Uterus (tissue), 4 donors: ENCODE data around the gene GUCD1. TPM values are rescaled to one million over a fixed set of nuclear protein-coding genes. Genes with fewer than 3 reads are reported as not detected.

ENCODE experiments used
- DNase-seq, 2 donors: peaks; one replicate each; pipeline ENCODE4 v3.0.0-alpha.2; 2019 to 2020
- H3K27ac ChIP-seq, 2 donors: fragments of 200-600 bp; sonication (generic); 1 replicate in 1 of 2; 2 replicates in 1 of 2; pipeline ENCODE4 v1.5.1; 2016 to 2018
- H3K27me3 ChIP-seq, 2 donors: fragments of 200-600 bp; sonication (generic); one replicate each; pipeline ENCODE4 v1.5.1; 2018 to 2019; ENCODE audit warnings: control low read depth in 1 of 2
- H3K36me3 ChIP-seq, 2 donors: fragments of 200-600 bp; sonication (generic); one replicate each; pipeline ENCODE4 v1.5.1; 2019; ENCODE audit warnings: control low read depth in 1 of 2
- H3K4me1 ChIP-seq, 2 donors: fragments of 200-600 bp; sonication (generic); one replicate each; pipeline ENCODE4 v1.5.1; 2018 to 2019; ENCODE audit warnings: control low read depth in 1 of 2
- H3K4me3 ChIP-seq, 2 donors: fragments of 200-600 bp; sonication (generic); 1 replicate in 1 of 2; 2 replicates in 1 of 2; pipeline ENCODE4 v1.5.1; 2018 to 2019; ENCODE audit warnings: mild to moderate bottlenecking in 1 of 2
- H3K9me3 ChIP-seq, 2 donors: fragments of 200-600 bp; sonication (generic); one replicate each; pipeline ENCODE4 v1.5.1; 2019; ENCODE audit warnings: control low read depth in 1 of 2
- POLR2A ChIP-seq, 2 donors: fragments of 450-650 bp; IDR thresholded peaks; one replicate each; pipeline ENCODE4 v1.6.1; 2016; ENCODE audit warnings: antibody characterized with exemption in 2 of 2, mild to moderate bottlenecking in 1 of 2, moderate library complexity in 1 of 2
- intact Hi-C: fragments of 100-400 bp; cut with DNase I; formaldehyde crosslinking; loops from one replicate; pipeline ENCODE4 v1.15.1; 2023; ENCODE audit warnings: low total_unique reads
- total RNA-seq, 4 donors: library from RNA; depleted of rRNA in 3 of 4; stranded (reverse); fragments of >200 nt in 3 of 4; gene quantifications; one replicate each; pipeline versions ENCODE4 v1.1.0 to v1.2.4, GENCODE V29; 2014 to 2023
- TF ChIP-seq, protein P1 (sequence below), 4 experiments: fragments of 200-600 bp in 2 of 4; fragments of 450-650 bp in 2 of 4; sonication (generic) in 2 of 4; IDR thresholded peaks; one replicate each; pipeline ENCODE4 v1.5.1; 2016 to 2019; ENCODE audit warnings: antibody characterized with exemption in 4 of 4, mild to moderate bottlenecking in 2 of 4, moderate library complexity in 1 of 4
- donor health status: DM: yes; HTN: yes; CAD: no.

The GUCD1 gene
- total RNA-seq, 4 donors from 2014 or later: 26.4 to 68.2 (median 44.9) TPM

DNA sequence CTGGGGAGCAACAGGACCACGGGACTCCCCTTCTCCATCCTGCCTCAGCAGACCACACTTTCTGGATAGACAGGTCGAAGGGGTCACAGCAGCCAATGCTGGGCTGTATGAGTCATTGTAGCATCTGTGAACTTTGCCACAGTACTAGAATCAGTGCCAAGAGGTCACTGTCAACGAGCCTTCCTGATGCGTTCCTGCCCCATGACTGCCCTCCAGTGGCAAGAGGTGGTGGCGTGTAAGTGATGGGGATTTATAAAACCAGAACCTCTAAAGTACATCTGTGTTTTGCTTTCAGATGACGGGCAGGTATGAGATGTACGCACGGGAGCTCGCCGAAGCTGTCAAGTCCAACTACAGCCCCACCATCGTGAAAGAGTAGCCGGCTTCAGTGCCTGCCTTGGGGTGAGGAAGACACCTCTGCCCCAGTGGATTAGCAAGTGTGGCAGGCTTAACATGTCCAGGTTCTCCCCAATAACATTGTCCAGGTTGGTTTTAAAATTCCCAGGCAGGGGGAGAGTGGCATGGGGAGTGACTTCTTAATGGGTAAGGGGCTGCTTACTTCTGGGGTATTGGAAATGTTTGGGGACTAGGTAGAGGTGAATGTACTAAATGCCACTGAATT is 29.4 kb downstream of the GUCD1 start:
- no peaks in the 10 kb centered on the region for H3K9me3 ChIP-seq
- no peak overlapping the region for H3K4me3 ChIP-seq
- no peaks in the 10 kb centered on the region for H3K4me1 ChIP-seq
- no peaks in the 10 kb centered on the region for H3K27me3 ChIP-seq
- no peaks in the 10 kb centered on the region for H3K36me3 ChIP-seq
- peak; percentile 69 to 72 for DNase-seq
- TF ChIP-seq POLR2A (IDR thresholded peaks at IDR 0.05): no peak
- TF ChIP-seq, protein P1, sequence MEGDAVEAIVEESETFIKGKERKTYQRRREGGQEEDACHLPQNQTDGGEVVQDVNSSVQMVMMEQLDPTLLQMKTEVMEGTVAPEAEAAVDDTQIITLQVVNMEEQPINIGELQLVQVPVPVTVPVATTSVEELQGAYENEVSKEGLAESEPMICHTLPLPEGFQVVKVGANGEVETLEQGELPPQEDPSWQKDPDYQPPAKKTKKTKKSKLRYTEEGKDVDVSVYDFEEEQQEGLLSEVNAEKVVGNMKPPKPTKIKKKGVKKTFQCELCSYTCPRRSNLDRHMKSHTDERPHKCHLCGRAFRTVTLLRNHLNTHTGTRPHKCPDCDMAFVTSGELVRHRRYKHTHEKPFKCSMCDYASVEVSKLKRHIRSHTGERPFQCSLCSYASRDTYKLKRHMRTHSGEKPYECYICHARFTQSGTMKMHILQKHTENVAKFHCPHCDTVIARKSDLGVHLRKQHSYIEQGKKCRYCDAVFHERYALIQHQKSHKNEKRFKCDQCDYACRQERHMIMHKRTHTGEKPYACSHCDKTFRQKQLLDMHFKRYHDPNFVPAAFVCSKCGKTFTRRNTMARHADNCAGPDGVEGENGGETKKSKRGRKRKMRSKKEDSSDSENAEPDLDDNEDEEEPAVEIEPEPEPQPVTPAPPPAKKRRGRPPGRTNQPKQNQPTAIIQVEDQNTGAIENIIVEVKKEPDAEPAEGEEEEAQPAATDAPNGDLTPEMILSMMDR (IDR thresholded peaks at IDR 0.05): peak; percentile 55 to 73 (median 69)
- intact Hi-C loops: no loop called here
- no peak overlapping the region for H3K27ac ChIP-seq

DNA sequence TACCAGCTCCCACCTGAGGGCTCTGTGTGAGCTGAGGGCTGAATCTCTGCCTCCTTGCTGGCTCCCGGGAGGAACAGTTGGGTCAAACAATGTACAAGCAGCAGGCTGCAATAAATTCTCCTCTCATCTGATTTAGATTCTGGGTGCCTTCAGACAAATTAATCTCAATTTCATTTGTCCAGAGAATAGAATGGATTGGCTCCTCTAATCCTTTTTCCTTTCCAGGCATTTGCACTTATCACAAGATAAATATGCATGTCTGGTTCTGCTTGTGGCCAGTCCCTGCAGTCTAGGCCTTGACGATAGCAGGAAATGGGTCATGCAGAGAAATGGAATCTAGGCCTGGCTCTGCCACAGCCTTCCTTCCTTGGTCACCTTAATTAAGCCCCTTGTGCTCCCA is 31.1 kb downstream of the GUCD1 start:
- intact Hi-C loops: no loop called here
- no peaks in the 10 kb centered on the region for H3K36me3 ChIP-seq

DNA sequence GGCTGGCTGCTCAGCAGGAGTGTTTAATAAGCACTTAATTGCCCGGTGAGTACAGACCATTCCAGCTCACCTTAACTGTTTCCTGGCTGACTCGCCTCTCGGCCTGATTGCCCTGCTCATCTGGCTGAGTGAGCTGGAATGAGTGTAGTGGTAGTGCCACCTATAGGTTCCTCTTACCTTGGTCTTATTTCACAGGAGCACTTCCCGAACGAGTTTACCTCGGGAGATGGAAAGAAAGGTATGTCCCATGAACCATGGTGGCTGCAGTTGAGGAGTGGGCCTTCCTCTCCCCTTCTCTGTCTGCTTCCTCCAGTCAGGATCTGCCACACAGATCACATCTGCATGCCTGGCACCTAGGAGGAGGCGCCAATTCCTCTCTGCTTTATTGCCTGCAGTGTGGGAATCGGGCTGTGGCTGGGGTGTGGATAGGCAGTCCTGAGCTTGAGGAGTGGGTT is 33.1 kb downstream of the GUCD1 start:
- intact Hi-C loops: no loop called here
- H3K4me1 ChIP-seq: no peaks in the 10 kb centered on the region
- no peak overlapping the region for H3K27ac ChIP-seq
- no peak overlapping the region for H3K4me3 ChIP-seq
- no peaks in the 10 kb centered on the region for H3K27me3 ChIP-seq
- no peak for TF ChIP-seq POLR2A (IDR thresholded peaks at IDR 0.05)
- TF ChIP-seq, protein P1 (IDR thresholded peaks at IDR 0.05): peak in 3 of 4 experiments; percentile 4 to 31 (median 29)
- H3K9me3 ChIP-seq: no peaks in the 10 kb centered on the region
- DNase-seq: no peak
- no peaks in the 10 kb centered on the region for H3K36me3 ChIP-seq

More for the DNA sequence above, 31.1 kb downstream of the GUCD1 start:
- TF ChIP-seq, protein P1 (IDR thresholded peaks at IDR 0.05): no peak
- no peak for TF ChIP-seq POLR2A (IDR thresholded peaks at IDR 0.05)
- no peak for DNase-seq
- Histone ChIP-seq H3K9me3 (no peaks in the 10 kb centered on the region), H3K4me3 (no peak overlapping the region), H3K4me1 (no peaks in the 10 kb centered on the region), H3K27ac (no peak overlapping the region), H3K27me3 (no peaks in the 10 kb centered on the region)

DNA sequence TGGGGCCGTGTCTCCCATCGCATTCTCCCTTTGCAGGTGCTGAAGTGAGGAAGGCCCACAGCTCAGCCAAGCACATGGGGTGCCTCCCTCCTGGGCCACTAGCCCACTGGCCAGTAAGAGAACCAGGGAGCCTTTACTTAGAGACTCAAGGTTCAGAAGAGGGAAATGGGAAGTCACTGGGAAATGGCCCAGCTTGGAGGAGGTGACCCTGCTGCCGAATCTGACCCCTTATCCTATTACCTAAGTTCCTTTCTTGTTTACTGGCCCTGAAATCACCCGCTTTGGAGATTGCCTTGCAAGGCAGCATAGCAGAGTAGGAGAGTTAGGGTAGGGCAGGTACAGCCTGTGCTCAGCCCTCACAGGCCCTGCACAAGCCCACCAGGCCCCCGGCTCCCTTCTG is 35.4 kb downstream of the GUCD1 start:
- H3K9me3 ChIP-seq: no peaks in the 10 kb centered on the region
- intact Hi-C loops: no loop called here
- no peaks in the 10 kb centered on the region for H3K27me3 ChIP-seq
- no peaks in the 10 kb centered on the region for H3K4me1 ChIP-seq
- no peaks in the 10 kb centered on the region for H3K36me3 ChIP-seq
- no peak overlapping the region for H3K27ac ChIP-seq
- TF ChIP-seq, protein P1 (IDR thresholded peaks at IDR 0.05): no peak
- TF ChIP-seq POLR2A (IDR thresholded peaks at IDR 0.05): no peak
- no peak overlapping the region for H3K4me3 ChIP-seq
- no peak for DNase-seq

DNA sequence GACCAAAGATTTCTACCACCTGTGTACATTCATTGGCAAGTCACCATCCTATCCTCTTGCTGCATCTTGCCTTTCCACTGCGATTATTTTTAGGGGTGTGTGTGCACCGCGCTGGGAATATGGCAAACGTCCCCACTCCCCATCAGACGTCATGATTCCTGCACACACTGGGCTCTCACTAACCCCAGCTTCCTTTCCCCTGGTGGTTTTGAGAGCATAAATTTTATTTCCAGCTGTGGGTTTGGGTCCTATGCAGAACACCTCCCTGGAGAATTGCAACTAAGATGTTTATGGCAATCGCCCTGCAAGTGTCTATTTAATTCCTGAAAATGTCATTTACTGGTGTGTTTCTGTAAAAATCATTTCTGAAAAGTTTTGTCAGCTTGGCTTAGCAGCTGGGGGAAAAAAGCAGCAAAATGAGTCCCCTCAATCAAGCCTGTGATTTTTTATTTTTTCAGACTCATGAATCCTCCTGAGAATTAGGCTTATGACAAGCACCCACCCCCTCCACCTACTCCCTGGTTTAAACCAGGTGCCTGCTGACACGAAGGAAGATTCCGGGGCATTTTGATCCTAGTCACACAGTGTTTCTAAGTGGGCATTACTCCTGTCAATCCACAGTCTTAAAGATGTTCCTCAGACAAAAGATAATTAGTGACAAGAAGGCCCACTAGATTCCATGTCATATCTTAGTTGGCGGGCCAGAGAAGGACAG is 36.0 kb downstream of the GUCD1 start:
- no peak overlapping the region for H3K27ac ChIP-seq
- intact Hi-C loops: no loop called here
- H3K4me1 ChIP-seq: no peaks in the 10 kb centered on the region
- no peaks in the 10 kb centered on the region for H3K27me3 ChIP-seq
- TF ChIP-seq POLR2A (IDR thresholded peaks at IDR 0.05): no peak
- TF ChIP-seq, protein P1 (IDR thresholded peaks at IDR 0.05): no peak
- no peaks in the 10 kb centered on the region for H3K36me3 ChIP-seq
- no peak for DNase-seq
- no peaks in the 10 kb centered on the region for H3K9me3 ChIP-seq
- H3K4me3 ChIP-seq: no peak overlapping the region
